MM.1S (cell line): Measurements from ENCODE around the gene NMB.

Experiments used
- DNase-seq: peaks from one replicate; pipeline ENCODE4 v3.0.0-alpha.2; 2015
- H2AFZ ChIP-seq: fragments of 300-600 bp; sonication (generic); 2 replicates; pipeline ENCODE4 v1.6.0; 2016; ENCODE audit warnings: antibody characterized with exemption, low read length
- H3F3A ChIP-seq: fragments of 300-600 bp; sonication (generic); 2 replicates; pipeline ENCODE4 v1.6.1; 2016; ENCODE audit warnings: mild to moderate bottlenecking, antibody characterized with exemption, low read length, moderate library complexity, mixed read lengths; ENCODE audit not compliant: insufficient read depth
- H3K27ac ChIP-seq: fragments of 300-600 bp; sonication (generic); 2 replicates; pipeline ENCODE4 v1.5.1; 2016; ENCODE audit warnings: mild to moderate bottlenecking, low read length
- H3K27me3 ChIP-seq: fragments of 300-600 bp; sonication (generic); replicated peaks from 2 replicates; pipeline ENCODE4 v1.6.0; 2016; ENCODE audit warnings: low read length; ENCODE audit not compliant: insufficient read depth
- H3K36me3 ChIP-seq: fragments of 300-600 bp; sonication (generic); replicated peaks from 2 replicates; pipeline ENCODE4 v1.6.1; 2016; ENCODE audit warnings: mild to moderate bottlenecking, low read length, mixed read lengths; ENCODE audit not compliant: insufficient read depth
- H3K4me1 ChIP-seq: fragments of 300-600 bp; sonication (generic); 2 replicates; pipeline ENCODE4 v1.6.1; 2016; ENCODE audit warnings: low read length, mixed read lengths
- H3K4me2 ChIP-seq: fragments of 300-600 bp; sonication (generic); 2 replicates; pipeline ENCODE4 v1.6.0; 2016; ENCODE audit warnings: low read depth, low read length
- H3K4me3 ChIP-seq: fragments of 300-600 bp; sonication (generic); 2 replicates; pipeline ENCODE4 v1.5.1; 2016; ENCODE audit warnings: low read length, mixed read lengths
- H3K79me2 ChIP-seq: fragments of 300-600 bp; sonication (generic); 2 replicates; pipeline ENCODE4 v1.6.1; 2016; ENCODE audit warnings: mixed run types, low read length, mixed read lengths
- H3K9ac ChIP-seq: fragments of 300-600 bp; sonication (generic); 2 replicates; pipeline ENCODE4 v1.6.1; 2016; ENCODE audit warnings: low read length, mixed read lengths
- H3K9me2 ChIP-seq: fragments of 300-600 bp; sonication (generic); replicated peaks from 2 replicates; pipeline ENCODE4 v1.6.1; 2016; ENCODE audit warnings: mild to moderate bottlenecking, low read length, mixed read lengths; ENCODE audit not compliant: insufficient read depth
- H3K9me3 ChIP-seq: fragments of 300-600 bp; sonication (generic); replicated peaks from 2 replicates; pipeline ENCODE4 v1.6.1; 2016; ENCODE audit warnings: mild to moderate bottlenecking, low read length, mixed read lengths; ENCODE audit not compliant: insufficient read depth
- H4K20me1 ChIP-seq: fragments of 300-600 bp; sonication (generic); 2 replicates; pipeline ENCODE4 v1.6.1; 2016; ENCODE audit warnings: mild to moderate bottlenecking, low read length, moderate library complexity, mixed read lengths; ENCODE audit not compliant: insufficient read depth
- CTCF ChIP-seq: fragments of 300-600 bp; sonication (generic); IDR thresholded peaks from 2 replicates; pipeline ENCODE4 v1.5.1; 2016; ENCODE audit warnings: antibody characterized with exemption, low read length, mixed read lengths
- EZH2 ChIP-seq: fragments of 300-600 bp; sonication (generic); optimal IDR thresholded peaks from 2 replicates; pipeline ENCODE3; 2017; ENCODE audit warnings: low read depth, mild to moderate bottlenecking, antibody characterized with exemption, low read length, mixed read lengths
- EZH2phosphoT487 ChIP-seq: fragments of 300-600 bp; sonication (generic); IDR thresholded peaks from 2 replicates; pipeline ENCODE4 v1.6.1; 2018; ENCODE audit warnings: antibody characterized with exemption, low read length

NMB gene

GRCh38 chr15:84661001-84661400 is 3.0 kb upstream of the NMB start:
- peak overlapping the region; percentile 36; the same call in 1 of the 2 replicates for H3K4me2 ChIP-seq
- H3K79me2 ChIP-seq = no peaks in the 10 kb centered on the region
- peak overlapping the region; percentile 81; the same call in 1 of the 2 replicates for H3K27ac ChIP-seq
- DNase-seq = no peak
- no peaks in the 10 kb centered on the region for H3K9me2 ChIP-seq
- peaks cover 27% of the 10 kb centered on the region for H3K4me1 ChIP-seq
- H3F3A ChIP-seq = peaks cover 33% of the 10 kb centered on the region
- H3K4me3 ChIP-seq = no peak overlapping the region
- TF ChIP-seq EZH2 (no peak), CTCF (no peak), EZH2phosphoT487 (no peak)
- 0 out of 2 replicates have a peak overlapping the region, but pooled peaks have one; percentile 17 for H3K9ac ChIP-seq
- H3K36me3 ChIP-seq = no peaks in the 10 kb centered on the region
- no peak overlapping the region for H2AFZ ChIP-seq
- H4K20me1 ChIP-seq = no peaks in the 10 kb centered on the region
- H3K9me3 ChIP-seq = no peaks in the 10 kb centered on the region
- H3K27me3 ChIP-seq = no peaks in the 10 kb centered on the region

- H2AFZ ChIP-seq = no peak overlapping the region
- no peak overlapping the region for H3K4me3 ChIP-seq
- peaks cover 29% of the 10 kb centered on the region for H3K4me1 ChIP-seq
- no peak for TF ChIP-seq EZH2
- TF ChIP-seq CTCF = no peak
- no peak for TF ChIP-seq EZH2phosphoT487
- DNase-seq = peak; percentile 73
- peak overlapping the region; percentile 17 for H3K9ac ChIP-seq
- H3K4me2 ChIP-seq = peak overlapping the region; percentile 36
- no peaks in the 10 kb centered on the region for H3K9me3 ChIP-seq
- no peaks in the 10 kb centered on the region for H3K27me3 ChIP-seq
- H4K20me1 ChIP-seq = no peaks in the 10 kb centered on the region
- H3K9me2 ChIP-seq = no peaks in the 10 kb centered on the region
- H3F3A ChIP-seq = peaks cover 35% of the 10 kb centered on the region
- H3K79me2 ChIP-seq = no peaks in the 10 kb centered on the region
- no peaks in the 10 kb centered on the region for H3K36me3 ChIP-seq
- peak overlapping the region; percentile 81 for H3K27ac ChIP-seq
These were observed 2.1 kb upstream of the NMB start for GRCh38 chr15:84659904-84660781.

- no peaks in the 10 kb centered on the region for H4K20me1 ChIP-seq
- peak overlapping the region; percentile 77; the same call in 1 of the 2 replicates for H3K9ac ChIP-seq
- H3K9me2 ChIP-seq = no peaks in the 10 kb centered on the region
- peak overlapping the region; percentile 84 for H3K4me2 ChIP-seq
- H3K27me3 ChIP-seq = no peaks in the 10 kb centered on the region
- H3K36me3 ChIP-seq = no peaks in the 10 kb centered on the region
- H3K9me3 ChIP-seq = no peaks in the 10 kb centered on the region
- H3K4me3 ChIP-seq = peak overlapping the region; percentile 61
- peak overlapping the region; percentile 81; the same call in 1 of the 2 replicates for H3K27ac ChIP-seq
- H2AFZ ChIP-seq = peak overlapping the region; percentile 54
- peaks cover 33% of the 10 kb centered on the region for H3K4me1 ChIP-seq
- DNase-seq = no peak
- H3K79me2 ChIP-seq = peaks cover 2% of the 10 kb centered on the region
- H3F3A ChIP-seq = peaks cover 45% of the 10 kb centered on the region
- TF ChIP-seq EZH2 (no peak), EZH2phosphoT487 (no peak)
These were observed 901 bp upstream of the NMB start for GRCh38 chr15:84658788-84659411.
